Ascending aorta (tissue), 2 donors: ENCODE results near the gene SLC25A45. TPM values are rescaled to one million over a fixed set of nuclear protein-coding genes. Genes with fewer than 3 reads are reported as not detected.
A peak's percentile ranks its signal among the peaks of the same experiment; 100 is the strongest.

Source experiments
- DNase-seq, 2 donors: peaks; one replicate each; pipeline ENCODE4 v3.0.0-alpha.2; 2019; ENCODE audit warnings: low spot score in 2 of 2
- H3K27ac ChIP-seq, 2 donors: fragments of 200-600 bp; sonication (generic); one replicate each; pipeline ENCODE4 v1.5.1; 2016 to 2017; ENCODE audit warnings: mild to moderate bottlenecking in 1 of 2
- H3K27me3 ChIP-seq: fragments of 200-600 bp; sonication (generic); one replicate; pipeline ENCODE4 v1.5.1; 2017
- H3K36me3 ChIP-seq, 2 donors: fragments of 200-600 bp; sonication (generic); one replicate each; pipeline ENCODE4 v1.5.1; 2016
- H3K4me1 ChIP-seq, 2 donors: fragments of 200-600 bp; sonication (generic); one replicate each; pipeline ENCODE4 v1.5.1; 2016 to 2017; ENCODE audit warnings: mild to moderate bottlenecking in 1 of 2
- H3K4me3 ChIP-seq, 2 donors: fragments of 200-600 bp; sonication (generic); one replicate each; pipeline ENCODE4 v1.5.1; 2016 to 2017; ENCODE audit warnings: mild to moderate bottlenecking in 1 of 2
- H3K9me3 ChIP-seq, 2 donors: fragments of 200-600 bp; sonication (generic); one replicate each; pipeline ENCODE4 v1.5.1; 2016
- intact Hi-C: fragments of 100-400 bp; cut with DNase I; formaldehyde crosslinking; loops from one replicate; pipeline ENCODE4 v1.15.1; 2023
- total RNA-seq: library from RNA; depleted of rRNA; stranded (reverse); fragments of >200 nt; gene quantifications from one replicate; pipeline ENCODE4 v1.1.0, GENCODE V29; 2016
- TF ChIP-seq, protein P1 (sequence below), 3 experiments: fragments of 200-600 bp in 2 of 3; fragments of 450-650 bp in 1 of 3; sonication (generic) in 2 of 3; IDR thresholded peaks; one replicate each; pipeline ENCODE4 v1.5.1; 2016 to 2019; ENCODE audit warnings: antibody characterized with exemption in 3 of 3, mild to moderate bottlenecking in 1 of 3, moderate library complexity in 1 of 3

The SLC25A45 gene
- total RNA-seq, 1 donor from 2014 or later, result 11.4 TPM

DNA sequence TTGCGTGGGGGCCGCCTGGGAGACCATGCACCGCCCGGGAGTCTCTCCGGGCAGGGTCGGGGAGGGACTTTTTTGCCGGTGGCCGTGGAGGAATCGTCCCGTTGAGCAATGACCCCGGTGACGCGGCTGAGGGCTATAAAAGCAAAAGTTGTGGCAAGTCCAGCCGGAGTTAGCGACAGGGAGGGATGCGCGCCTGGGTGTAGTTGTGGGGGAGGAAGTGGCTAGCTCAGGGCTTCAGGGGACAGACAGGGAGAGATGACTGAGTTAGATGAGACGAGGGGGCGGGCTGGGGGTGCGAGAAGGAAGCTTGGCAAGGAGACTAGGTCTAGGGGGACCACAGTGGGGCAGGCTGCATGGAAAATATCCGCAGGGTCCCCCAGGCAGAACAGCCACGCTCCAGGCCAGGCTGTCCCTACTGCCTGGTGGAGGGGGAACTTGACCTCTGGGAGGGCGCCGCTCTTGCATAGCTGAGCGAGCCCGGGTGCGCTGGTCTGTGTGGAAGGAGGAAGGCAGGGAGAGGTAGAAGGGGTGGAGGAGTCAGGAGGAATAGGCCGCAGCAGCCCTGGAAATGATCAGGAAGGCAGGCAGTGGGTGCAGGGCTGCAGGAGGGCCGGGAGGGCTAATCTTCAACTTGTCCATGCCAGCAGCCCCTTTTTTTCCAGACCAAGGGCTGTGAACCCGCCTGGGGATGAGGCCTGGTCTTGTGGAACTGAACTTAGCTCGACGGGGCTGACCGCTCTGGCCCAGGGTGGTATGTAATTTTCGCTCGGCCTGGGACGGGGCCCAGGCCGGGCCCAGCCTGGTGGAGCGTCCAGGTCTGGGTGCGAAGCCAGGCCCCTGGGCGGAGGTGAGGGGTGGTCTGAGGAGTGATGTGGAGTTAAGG lies 40.4 kb upstream of the SLC25A45 start, which contains the start of gene NEAT1:
NEAT1 (plus strand) TSS at position 166 of the 883 bp plus-strand sequence.
- Histone ChIP-seq H3K4me3 (peak within 1 kb of the TSS; percentile 56 to 80), H3K27me3 (no peaks in the 10 kb centered on the region), H3K9me3 (no peaks in the 10 kb centered on the region), H3K27ac (peak within 1 kb of the TSS; percentile 97 to 99), H3K36me3 (peaks cover 37 to 46% of the 10 kb centered on the region in 2 donors), H3K4me1 (peaks cover 19 to 25% of the 10 kb centered on the region in 2 donors)
- peak; percentile 79 to 98 for DNase-seq
- TF ChIP-seq, protein P1, sequence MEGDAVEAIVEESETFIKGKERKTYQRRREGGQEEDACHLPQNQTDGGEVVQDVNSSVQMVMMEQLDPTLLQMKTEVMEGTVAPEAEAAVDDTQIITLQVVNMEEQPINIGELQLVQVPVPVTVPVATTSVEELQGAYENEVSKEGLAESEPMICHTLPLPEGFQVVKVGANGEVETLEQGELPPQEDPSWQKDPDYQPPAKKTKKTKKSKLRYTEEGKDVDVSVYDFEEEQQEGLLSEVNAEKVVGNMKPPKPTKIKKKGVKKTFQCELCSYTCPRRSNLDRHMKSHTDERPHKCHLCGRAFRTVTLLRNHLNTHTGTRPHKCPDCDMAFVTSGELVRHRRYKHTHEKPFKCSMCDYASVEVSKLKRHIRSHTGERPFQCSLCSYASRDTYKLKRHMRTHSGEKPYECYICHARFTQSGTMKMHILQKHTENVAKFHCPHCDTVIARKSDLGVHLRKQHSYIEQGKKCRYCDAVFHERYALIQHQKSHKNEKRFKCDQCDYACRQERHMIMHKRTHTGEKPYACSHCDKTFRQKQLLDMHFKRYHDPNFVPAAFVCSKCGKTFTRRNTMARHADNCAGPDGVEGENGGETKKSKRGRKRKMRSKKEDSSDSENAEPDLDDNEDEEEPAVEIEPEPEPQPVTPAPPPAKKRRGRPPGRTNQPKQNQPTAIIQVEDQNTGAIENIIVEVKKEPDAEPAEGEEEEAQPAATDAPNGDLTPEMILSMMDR (IDR thresholded peaks at IDR 0.05), result peak in 1 of 3 experiments; percentile 25
- intact Hi-C loops, result loop anchor here (2.0 kb wide), 1 partner anchor 76 kb away; the partner anchor contains the start of gene MALAT1

DNA sequence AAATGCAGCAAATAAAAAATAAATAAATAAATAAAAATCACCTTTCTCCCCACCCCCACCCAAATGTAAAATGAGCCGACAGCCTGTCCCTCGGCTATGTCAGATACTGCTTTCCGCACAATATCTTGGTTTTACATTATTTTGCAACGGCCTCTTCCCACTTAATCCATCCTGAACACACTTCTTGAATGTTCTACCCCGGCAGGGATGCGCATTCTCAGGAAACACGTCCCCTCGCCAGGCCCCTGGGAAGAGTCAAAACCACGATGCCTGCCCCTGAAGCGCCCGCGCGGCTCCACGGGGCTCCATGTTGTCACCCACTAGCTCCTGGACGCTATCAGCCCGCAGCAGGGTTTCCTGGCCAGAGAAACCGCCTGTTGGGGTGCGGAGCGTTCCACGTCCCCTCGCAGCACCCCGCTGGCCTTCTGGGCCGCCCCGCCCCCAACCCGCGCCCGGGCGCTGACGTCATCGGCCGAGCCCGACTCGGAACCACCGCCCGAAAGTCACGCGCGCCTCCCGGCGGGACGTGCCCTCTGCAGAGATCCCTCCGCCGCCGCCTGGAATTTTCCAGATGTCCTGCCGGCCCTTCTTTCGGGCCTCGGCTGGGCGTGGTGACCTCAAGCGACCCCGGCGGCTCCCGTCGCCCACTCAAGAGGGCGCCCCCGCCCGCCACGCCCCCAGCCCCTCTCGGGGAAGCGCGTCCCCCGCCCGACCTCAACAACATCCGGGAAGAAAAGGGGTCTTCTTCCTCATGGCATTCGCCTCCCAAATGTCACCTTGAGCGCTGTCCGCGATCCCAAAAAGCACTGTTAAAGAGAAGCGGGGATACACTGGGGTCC lies 39.6 kb upstream of the SLC25A45 start:
- intact Hi-C loops, result loop anchor here (2.0 kb wide), 2 partner anchors 71 to 77 kb away; partner anchors contain the start of gene MALAT1
- H3K9me3 ChIP-seq, result no peaks in the 10 kb centered on the region
- peak overlapping the region; percentile 56 to 80 for H3K4me3 ChIP-seq
- H3K4me1 ChIP-seq, result peaks cover 28 to 34% of the 10 kb centered on the region in 2 donors
- H3K27ac ChIP-seq, result peak overlapping the region; percentile 97 to 99
- H3K27me3 ChIP-seq, result no peaks in the 10 kb centered on the region
- TF ChIP-seq, protein P1 (IDR thresholded peaks at IDR 0.05), result peak in 1 of 3 experiments; percentile 7
- peaks cover 33 to 37% of the 10 kb centered on the region in 2 donors for H3K36me3 ChIP-seq
- peak; percentile 79 to 98 for DNase-seq

DNA sequence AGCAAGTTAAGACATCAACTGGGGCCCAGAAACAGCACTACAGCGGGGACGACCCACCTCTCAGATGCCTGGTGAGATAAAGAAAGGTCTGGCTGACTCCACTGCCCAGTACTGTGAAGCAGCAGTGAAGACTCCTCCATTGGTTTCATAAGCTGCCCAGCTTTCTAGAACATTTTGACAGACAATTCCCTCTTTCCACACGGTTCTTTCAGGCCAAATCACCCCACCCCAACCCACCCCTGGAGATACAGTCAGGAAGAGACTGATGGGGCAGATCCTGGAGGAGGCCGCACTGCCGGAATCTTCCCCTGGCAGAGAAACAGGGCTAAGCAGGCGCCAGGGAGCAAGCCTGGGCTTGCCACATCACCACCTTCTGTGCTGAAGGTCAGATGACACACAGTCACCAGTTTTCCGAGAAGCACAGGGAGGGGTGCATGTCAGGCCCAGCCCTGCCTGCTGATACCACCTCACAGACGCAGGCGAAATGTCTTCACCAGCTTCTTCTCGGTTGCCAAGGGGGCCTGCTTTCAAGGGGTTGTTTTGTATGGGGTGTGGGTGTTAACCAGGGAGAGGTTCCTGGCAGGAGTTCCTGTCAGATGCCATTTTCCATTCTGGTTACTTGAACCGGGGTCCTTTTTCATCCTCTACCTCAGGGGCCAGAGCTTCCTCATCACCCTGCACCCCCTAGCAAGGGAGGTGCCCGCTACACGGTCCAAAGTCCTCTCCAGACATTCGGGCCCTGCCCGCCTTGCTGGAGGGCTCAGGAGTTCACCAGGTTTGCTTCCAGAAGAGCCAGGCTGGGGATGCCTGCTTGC lies 38.7 kb upstream of the SLC25A45 start:
- intact Hi-C loops, result loop anchor here (2.0 kb wide), 1 partner anchor 72 kb away; no protein-coding TSS in a partner anchor
- H3K4me1 ChIP-seq, result peaks cover 32 to 41% of the 10 kb centered on the region in 2 donors

DNA sequence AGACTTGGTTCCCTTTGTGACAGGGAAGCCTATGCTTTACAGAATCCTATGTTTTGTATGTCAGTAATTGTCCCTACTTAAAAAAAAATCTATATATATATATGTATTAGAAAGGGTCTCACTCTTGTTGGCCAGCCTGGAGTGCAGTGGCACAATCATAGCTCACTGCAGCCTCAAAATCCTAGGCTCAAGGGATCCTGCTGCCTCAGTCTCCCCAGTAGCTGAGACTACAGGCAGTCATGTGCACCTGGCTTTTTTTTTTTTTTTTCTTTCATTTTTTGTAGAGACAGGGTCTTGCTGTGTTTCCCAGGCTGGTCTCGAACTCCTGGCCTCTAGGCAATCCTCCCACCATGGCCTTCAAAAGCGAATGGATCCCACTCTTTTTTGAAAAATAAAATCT lies 38.1 kb upstream of the SLC25A45 start:
- no peak for DNase-seq
- Histone ChIP-seq H3K4me3 (peak overlapping the region; percentile 56 to 80), H3K36me3 (peaks cover 18 to 22% of the 10 kb centered on the region in 2 donors), H3K4me1 (peaks cover 32 to 46% of the 10 kb centered on the region in 2 donors), H3K9me3 (no peaks in the 10 kb centered on the region), H3K27me3 (no peaks in the 10 kb centered on the region), H3K27ac (peak overlapping the region; percentile 97 to 99)
- intact Hi-C loops, result loop anchor here (2.0 kb wide), 1 partner anchor 72 kb away; no protein-coding TSS in a partner anchor
- TF ChIP-seq, protein P1 (IDR thresholded peaks at IDR 0.05), result no peak

More for the DNA sequence above, 38.7 kb upstream of the SLC25A45 start:
- DNase-seq, result peak; percentile 93 to 99
- Histone ChIP-seq H3K36me3 (peaks cover 25 to 29% of the 10 kb centered on the region in 2 donors), H3K4me3 (peak overlapping the region; percentile 56 to 80), H3K27ac (peak overlapping the region; percentile 97 to 99), H3K9me3 (no peaks in the 10 kb centered on the region), H3K27me3 (no peaks in the 10 kb centered on the region)
- TF ChIP-seq, protein P1 (IDR thresholded peaks at IDR 0.05), result no peak
